SJSA1 (cell line): ENCODE results near the gene SDK1. TPM values are rescaled to one million over a fixed set of nuclear protein-coding genes. Genes with fewer than 3 reads are reported as not detected.

Experiments
- DNase-seq, 2 experiments: peaks; one replicate each; pipeline ENCODE4 v3.0.0-alpha.2; 2015 to 2020; ENCODE audit warnings: low spot score in 2 of 2, low read depth in 1 of 2
- H3K27ac ChIP-seq: fragments of 250-450 bp; sonication (Bioruptor Pico); 2 replicates; pipeline ENCODE4 v1.5.1; 2020; ENCODE audit warnings: mild to moderate bottlenecking, moderate library complexity
- H3K27me3 ChIP-seq: fragments of 250-450 bp; sonication (Bioruptor Pico); replicated peaks from 2 replicates; pipeline ENCODE4 v1.5.1; 2020; ENCODE audit warnings: mild to moderate bottlenecking, moderate library complexity
- H3K36me3 ChIP-seq: fragments of 250-450 bp; sonication (Bioruptor Pico); 2 replicates; pipeline ENCODE4 v1.5.1; 2020; ENCODE audit warnings: mild to moderate bottlenecking
- H3K4me1 ChIP-seq: fragments of 250-450 bp; sonication (Bioruptor Pico); replicated peaks from 2 replicates; pipeline ENCODE4 v1.6.1; 2021; ENCODE audit warnings: mild to moderate bottlenecking
- H3K4me3 ChIP-seq: fragments of 250-450 bp; sonication (Bioruptor Pico); 2 replicates; pipeline ENCODE4 v1.5.1; 2020; ENCODE audit warnings: mild to moderate bottlenecking
- H3K9me3 ChIP-seq: fragments of 250-450 bp; sonication (Bioruptor Pico); replicated peaks from 2 replicates; pipeline ENCODE4 v1.5.1; 2020; ENCODE audit warnings: mild to moderate bottlenecking
- total RNA-seq: library from RNA; depleted of rRNA; stranded (reverse); fragments of >200 nt; shearing (Covaris generic); gene quantifications from 2 replicates; pipeline ENCODE4 v1.2.3, GENCODE V29; 2014

The SDK1 gene
- total RNA-seq, 1 experiment from 2014 or later, result 8.7 TPM

DNA sequence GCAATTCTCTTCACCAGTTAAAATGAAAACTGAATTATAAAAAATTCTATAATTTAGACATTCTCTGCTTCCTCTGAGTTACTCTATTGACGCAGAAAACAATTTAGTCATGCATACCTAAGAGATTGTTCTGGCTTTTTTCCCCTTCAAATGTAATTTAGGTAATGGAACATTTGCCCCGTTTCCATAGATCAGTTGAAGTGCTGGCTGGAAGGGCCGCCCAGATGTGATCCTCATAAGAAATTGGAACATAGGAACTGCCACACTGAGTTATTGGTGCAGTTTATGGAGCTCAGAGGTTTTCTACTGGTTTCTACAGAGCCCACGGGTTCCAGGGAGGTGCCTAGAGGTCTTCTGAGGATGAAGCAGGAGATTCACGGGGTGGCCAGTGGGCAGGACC, 581.7 kb downstream of the SDK1 start:
- Histone ChIP-seq H3K36me3 (no peaks in the 10 kb centered on the region), H3K27ac (no peak overlapping the region), H3K9me3 (no peaks in the 10 kb centered on the region), H3K27me3 (no peaks in the 10 kb centered on the region), H3K4me1 (no peaks in the 10 kb centered on the region), H3K4me3 (no peak overlapping the region)
- DNase-seq, result no peak

DNA sequence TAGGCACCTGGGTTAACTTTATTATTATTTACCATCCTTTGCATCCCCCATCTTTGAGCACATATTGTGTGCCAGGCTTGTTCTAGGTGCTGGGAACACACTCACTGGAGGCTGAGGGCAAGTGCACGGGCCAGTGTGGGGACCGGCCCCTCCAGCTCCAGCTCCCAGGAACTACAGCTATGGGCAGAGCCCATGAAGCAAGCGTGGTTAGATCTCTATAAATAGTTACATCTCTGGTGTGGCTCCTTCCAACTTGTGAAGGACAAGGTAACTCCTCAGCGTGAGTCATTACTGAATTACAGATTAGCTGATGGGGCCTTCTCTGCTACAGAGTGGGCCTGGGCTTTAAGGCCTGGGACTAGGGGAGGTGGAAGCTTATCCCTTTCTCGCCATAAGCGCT, 583.5 kb downstream of the SDK1 start:
- Histone ChIP-seq H3K36me3 (no peaks in the 10 kb centered on the region), H3K4me3 (no peak overlapping the region), H3K9me3 (no peaks in the 10 kb centered on the region), H3K4me1 (no peaks in the 10 kb centered on the region), H3K27me3 (no peaks in the 10 kb centered on the region), H3K27ac (no peak overlapping the region)
- no peak for DNase-seq

DNA sequence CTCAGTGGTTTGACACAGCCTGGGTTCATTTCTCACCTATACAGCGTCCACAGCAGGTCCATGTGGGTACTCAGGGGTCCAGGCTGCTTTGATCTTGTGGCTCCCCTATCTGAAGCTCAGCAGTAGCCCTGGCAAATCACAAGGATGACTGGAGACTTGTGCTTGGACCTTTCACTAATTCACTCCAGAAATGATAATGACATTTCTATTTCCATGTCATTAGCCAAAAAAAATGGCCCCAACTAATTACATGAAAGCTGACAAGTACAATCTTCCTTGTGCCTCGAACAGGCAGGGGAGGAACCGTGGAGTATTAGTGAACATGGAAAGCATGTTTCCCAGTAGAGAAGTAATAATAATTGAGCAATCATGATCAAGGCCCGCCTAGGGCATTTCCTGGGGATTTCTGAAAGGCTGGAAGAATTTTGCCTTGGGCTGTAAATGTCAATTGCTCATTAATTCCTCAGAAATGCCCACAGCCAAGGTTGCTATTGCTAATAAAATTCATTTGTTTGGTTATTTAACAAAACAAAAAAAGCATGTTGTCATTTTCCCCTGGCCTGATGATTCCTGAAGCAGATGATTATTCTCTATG, 586.1 kb downstream of the SDK1 start:
- Histone ChIP-seq H3K4me1 (no peaks in the 10 kb centered on the region), H3K36me3 (no peaks in the 10 kb centered on the region), H3K9me3 (no peaks in the 10 kb centered on the region), H3K4me3 (no peak overlapping the region), H3K27ac (no peak overlapping the region), H3K27me3 (no peaks in the 10 kb centered on the region)
- no peak for DNase-seq

DNA sequence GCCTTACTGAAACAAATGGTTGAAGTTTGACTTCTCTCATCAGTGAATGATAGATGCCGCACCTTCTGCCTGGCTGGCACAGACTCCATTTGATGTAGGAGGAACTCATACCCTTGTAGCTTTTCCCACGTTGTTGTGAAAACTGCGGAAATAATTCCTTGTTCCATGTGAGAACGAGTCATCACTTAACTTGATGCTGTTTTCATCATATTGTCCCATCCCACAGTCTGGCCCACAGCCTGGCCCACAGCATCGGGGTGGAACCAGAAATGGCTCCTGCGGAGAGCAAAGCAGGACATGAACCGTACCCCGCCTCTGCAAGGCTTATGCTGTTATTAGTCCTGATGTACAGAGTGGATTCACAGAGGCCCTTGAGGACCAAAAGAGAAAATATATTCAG, 587.0 kb downstream of the SDK1 start:
- Histone ChIP-seq H3K9me3 (no peaks in the 10 kb centered on the region), H3K27me3 (no peaks in the 10 kb centered on the region), H3K36me3 (no peaks in the 10 kb centered on the region), H3K4me1 (no peaks in the 10 kb centered on the region), H3K4me3 (no peak overlapping the region), H3K27ac (no peak overlapping the region)
- no peak for DNase-seq

DNA sequence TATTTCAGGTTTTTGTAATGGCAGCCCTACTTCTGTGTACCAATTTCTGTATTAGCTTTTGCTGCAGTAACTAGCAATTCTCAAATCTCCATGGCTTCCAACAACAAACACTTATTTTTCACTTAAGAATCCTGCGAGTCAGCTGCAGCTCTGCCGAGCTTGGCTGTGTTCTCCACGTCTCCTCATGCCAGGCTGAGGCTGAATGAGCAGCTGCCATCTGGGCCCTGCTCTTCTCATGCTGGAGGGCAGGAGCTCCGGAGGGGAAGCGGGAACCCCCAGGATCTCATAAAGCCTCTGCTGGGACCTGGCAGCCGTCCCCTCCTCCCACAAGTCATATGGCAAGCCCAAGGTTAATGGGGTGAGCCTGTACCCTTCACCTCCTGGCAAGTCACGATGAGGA, 591.1 kb downstream of the SDK1 start:
- Histone ChIP-seq H3K36me3 (no peaks in the 10 kb centered on the region), H3K4me3 (no peak overlapping the region), H3K9me3 (no peaks in the 10 kb centered on the region), H3K27me3 (no peaks in the 10 kb centered on the region), H3K27ac (no peak overlapping the region), H3K4me1 (no peaks in the 10 kb centered on the region)
- no peak for DNase-seq

DNA sequence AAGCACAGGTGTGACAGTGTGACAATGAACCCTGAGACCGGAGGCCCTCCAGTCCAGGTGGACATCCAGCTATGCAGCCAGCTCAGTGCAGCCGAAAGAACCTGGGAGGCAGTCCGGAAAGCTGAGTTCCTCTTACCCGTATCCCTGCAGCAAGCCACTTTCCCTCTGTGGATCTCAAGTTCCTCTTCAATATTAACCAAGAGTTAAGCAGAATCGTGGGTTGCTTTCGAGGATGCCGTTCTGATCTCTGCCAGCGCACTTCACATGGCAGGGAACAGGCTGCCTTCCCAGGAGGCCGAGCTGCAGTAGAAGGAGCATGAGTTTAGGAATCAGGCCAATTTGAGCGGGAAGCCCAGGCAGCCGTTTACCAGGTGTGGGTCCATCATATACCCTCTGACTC, 591.6 kb downstream of the SDK1 start:
- Histone ChIP-seq H3K4me3 (no peak overlapping the region), H3K9me3 (no peaks in the 10 kb centered on the region), H3K36me3 (no peaks in the 10 kb centered on the region), H3K27ac (no peak overlapping the region), H3K27me3 (no peaks in the 10 kb centered on the region), H3K4me1 (no peaks in the 10 kb centered on the region)
- DNase-seq, result no peak

DNA sequence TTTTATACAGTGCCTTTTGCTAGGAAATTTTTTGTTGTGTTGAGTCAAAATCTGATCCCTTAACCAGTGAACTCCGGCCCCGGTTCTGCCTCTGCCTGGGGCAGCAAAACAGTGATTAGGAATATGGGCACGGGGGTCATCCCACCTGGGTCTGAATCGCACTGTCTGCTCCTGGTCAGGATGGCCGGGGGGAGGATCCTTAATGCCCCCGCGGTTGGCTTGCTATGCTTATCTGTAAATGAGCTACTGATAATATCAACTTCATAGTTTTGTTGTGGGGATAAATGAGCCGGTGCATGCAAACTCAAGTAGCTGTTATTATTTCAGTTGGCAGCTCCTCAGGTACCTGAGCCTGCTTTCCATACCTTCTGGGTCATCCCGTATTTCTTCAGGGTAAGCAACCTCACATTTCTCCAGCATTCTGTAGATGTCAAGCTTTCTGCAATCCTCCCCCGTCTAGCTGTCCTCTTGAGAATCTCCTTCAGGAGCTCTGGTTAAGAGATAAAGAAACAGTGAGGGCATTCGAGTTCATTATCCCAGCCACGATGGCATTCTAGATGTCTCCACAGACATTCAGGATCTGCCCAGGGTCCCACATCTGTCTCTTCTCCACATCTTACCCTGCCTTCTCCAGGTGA, 592.2 kb downstream of the SDK1 start:
- no peaks in the 10 kb centered on the region for H3K27me3 ChIP-seq
- no peaks in the 10 kb centered on the region for H3K4me1 ChIP-seq
- H3K9me3 ChIP-seq, result no peaks in the 10 kb centered on the region
- H3K27ac ChIP-seq, result no peak overlapping the region
- no peak overlapping the region for H3K4me3 ChIP-seq
- H3K36me3 ChIP-seq, result no peaks in the 10 kb centered on the region
- no peak for DNase-seq

DNA sequence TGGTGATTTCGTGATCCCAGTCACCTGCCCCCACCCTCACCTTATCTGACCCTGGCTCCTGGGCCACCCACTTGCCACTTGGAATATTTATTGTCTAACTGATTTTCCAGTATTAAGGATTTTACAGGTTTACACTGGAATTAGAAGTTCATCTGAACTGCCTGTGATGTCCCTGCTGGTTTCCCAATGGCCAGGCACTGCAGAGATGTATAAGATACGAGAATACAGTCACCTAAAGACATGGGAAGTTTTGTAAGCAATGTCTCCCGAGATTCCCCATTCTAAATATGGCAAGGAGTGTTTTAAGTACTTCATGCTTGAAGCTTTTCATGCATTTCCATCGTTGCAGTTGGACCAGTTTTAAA, 592.7 kb downstream of the SDK1 start:
- no peaks in the 10 kb centered on the region for H3K4me1 ChIP-seq
- H3K36me3 ChIP-seq, result no peaks in the 10 kb centered on the region
- H3K27me3 ChIP-seq, result no peaks in the 10 kb centered on the region
- H3K4me3 ChIP-seq, result no peak overlapping the region
- no peak for DNase-seq
- no peaks in the 10 kb centered on the region for H3K9me3 ChIP-seq
- H3K27ac ChIP-seq, result no peak overlapping the region

DNA sequence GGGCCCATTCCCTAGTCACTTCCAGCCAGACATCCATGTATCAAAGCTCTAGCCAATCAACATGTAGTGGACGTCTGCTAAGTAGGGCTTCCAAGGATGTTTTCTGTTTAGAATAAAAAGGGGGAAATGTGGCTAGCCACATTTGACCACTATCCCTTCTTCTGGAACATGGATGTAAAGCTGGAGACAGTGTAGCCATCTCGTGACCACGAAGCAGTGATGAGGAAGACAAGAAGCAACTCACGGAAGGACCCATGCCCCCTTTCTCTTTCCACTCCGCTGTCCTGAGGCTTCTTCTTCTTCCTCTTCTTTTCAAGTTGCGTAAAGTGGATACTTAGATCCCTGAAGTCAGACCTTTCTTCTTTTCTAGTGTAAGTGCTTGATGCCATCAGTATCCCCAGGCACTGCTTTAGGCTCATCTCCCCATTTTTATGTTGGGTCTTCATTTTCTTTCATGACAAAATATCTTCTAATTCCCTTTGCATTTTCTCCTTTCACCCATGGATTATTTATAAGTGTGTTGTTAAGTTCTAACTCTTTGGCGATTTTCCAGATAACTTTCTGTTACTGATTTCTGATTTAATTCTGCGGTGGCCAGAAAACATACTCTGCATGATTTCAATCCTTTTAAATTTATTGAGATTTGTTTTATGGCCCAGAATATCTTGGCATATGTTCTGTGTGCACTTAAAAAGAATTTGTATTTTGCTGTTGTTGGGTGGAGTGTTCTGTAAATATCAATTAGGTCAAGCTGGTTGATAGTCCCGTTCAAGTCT, 594.5 kb downstream of the SDK1 start:
- Histone ChIP-seq H3K36me3 (no peaks in the 10 kb centered on the region), H3K4me3 (no peak overlapping the region), H3K4me1 (no peaks in the 10 kb centered on the region), H3K27ac (no peak overlapping the region), H3K27me3 (no peaks in the 10 kb centered on the region), H3K9me3 (no peaks in the 10 kb centered on the region)
- DNase-seq, result no peak

DNA sequence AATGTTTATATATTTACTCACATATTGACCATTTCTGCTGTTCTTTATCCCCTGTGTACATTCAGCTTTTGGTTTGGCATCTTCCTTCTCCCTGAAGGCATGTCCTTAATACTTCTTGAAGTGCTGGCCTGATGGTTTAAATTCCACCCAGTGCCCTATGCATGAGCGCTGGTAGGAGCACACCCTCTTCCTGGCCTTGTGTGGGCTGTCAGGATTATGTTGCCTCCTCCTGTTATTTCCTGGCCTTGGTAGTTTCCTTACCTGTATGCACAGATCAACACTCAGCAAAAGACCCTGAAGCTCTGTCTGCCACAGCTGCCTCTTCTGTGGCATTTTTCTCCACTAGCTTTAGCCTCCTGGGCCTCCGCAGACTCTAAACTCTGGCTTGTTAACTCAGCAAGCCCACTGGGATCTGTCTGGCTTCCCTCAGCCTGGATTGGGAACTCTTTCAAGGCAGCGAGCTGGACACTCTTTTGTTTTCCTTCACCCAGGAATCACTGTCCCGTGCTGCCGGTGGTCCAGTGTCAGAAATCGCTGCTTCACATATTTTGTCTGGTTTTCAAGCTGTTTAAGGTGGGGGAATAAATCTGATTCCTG, 595.2 kb downstream of the SDK1 start:
- H3K36me3 ChIP-seq, result no peaks in the 10 kb centered on the region
- DNase-seq, result no peak
- H3K9me3 ChIP-seq, result no peaks in the 10 kb centered on the region
- no peaks in the 10 kb centered on the region for H3K27me3 ChIP-seq
- H3K27ac ChIP-seq, result no peak overlapping the region
- no peak overlapping the region for H3K4me3 ChIP-seq
- no peaks in the 10 kb centered on the region for H3K4me1 ChIP-seq

DNA sequence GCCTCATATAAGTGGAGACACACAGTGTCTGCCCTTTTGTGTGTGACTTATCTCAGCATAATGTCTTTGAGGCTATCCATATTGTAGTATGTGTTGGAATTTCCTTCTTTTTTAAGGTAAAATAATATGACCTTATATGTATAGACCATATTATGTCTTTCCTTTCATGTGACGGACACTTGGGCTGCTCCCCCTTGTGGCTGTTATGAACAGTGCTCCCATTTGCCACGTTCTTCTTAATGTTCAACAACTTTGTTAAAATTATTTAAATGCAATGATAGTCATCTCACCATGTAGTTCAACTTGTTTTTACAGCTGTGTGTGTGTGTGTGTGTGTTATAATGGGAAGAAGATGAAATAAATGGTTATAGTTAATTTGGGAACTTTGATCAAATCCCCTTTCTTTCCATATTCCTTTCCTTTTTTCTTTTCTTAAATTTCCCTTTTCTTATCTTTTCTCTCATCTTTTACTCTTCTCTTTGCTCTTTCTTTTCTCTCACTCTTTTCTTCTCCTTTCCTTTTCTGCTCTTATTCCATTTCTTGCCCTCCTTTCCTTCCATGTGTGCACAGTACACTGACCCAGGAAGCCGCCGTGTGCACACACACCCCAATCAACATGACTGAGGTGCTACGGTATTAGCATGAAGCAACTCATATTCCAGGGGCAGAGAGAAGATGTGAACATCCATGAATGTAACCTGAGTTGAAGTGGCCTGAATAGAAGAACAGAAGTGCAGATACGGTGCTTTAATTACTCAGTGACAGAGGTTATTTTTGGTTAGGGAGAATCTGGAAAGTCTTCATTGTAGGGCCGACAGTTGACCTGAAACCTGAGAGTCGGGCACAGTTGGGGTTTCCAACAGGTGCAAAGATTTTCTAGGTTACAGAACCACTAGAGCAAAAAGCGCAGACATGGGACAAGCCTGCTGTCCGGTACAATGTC, 596.6 kb downstream of the SDK1 start:
- Histone ChIP-seq H3K4me3 (no peak overlapping the region), H3K36me3 (no peaks in the 10 kb centered on the region), H3K9me3 (no peaks in the 10 kb centered on the region), H3K27ac (no peak overlapping the region), H3K27me3 (no peaks in the 10 kb centered on the region), H3K4me1 (no peaks in the 10 kb centered on the region)
- DNase-seq, result peak in 1 of 2 experiments; percentile 33

DNA sequence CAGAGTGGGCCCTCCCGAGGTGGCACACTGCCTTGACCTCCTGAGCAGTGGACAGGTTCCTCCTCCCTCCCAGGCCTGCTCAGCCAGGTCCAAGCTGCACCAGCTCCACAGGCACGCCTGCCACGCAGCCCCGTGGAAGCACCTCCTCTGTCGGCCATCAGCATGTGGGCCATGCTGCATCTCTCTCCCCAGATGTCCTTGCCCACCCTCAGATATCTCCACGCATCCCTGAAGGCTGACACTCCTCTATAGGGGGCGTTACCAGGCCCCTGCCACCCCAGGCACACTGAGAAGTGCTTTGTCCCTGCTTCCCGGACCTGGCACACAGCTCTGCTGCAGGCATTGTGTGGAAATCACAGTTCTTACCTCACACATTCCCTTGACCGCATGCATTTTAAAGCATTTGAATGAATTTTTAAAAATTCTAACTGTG, 598.5 kb downstream of the SDK1 start:
- no peak overlapping the region for H3K27ac ChIP-seq
- H3K4me3 ChIP-seq, result no peak overlapping the region
- H3K27me3 ChIP-seq, result no peaks in the 10 kb centered on the region
- H3K4me1 ChIP-seq, result no peaks in the 10 kb centered on the region
- DNase-seq, result no peak
- no peaks in the 10 kb centered on the region for H3K36me3 ChIP-seq
- no peaks in the 10 kb centered on the region for H3K9me3 ChIP-seq

DNA sequence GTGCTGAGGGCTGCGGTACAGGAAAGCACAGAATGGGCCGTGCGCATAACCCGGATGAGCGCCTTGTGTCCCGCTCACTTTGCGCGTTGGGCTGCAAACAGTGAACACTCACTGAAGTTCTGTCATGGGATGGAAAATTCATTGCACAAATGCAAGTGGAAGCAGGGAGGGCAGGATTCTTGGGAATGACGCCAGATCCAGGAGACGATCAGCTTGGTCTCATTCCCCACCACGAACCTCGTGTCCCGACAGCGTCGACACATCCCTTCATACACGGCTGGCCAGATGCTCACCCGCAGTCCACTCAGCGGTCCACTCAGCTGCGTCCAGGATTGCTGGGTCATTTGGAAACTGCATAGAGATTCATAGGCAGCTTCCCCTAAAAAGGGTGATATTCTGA, 607.1 kb downstream of the SDK1 start:
- no peaks in the 10 kb centered on the region for H3K36me3 ChIP-seq
- no peak overlapping the region for H3K4me3 ChIP-seq
- H3K9me3 ChIP-seq, result no peaks in the 10 kb centered on the region
- H3K27me3 ChIP-seq, result no peaks in the 10 kb centered on the region
- H3K27ac ChIP-seq, result no peak overlapping the region
- no peaks in the 10 kb centered on the region for H3K4me1 ChIP-seq
- no peak for DNase-seq
